H1 (cell line): ENCODE data around the gene PNRC2.

ENCODE experiments used
- CBX5 ChIP-seq: fragments of 300-800, 300-1000 bp; sonication (generic); IDR thresholded peaks from 2 replicates; pipeline ENCODE4 v1.7.1; 2016; ENCODE audit warnings: antibody characterized with exemption, low read length, low read depth
- CREB1 ChIP-seq: IDR thresholded peaks from 2 replicates; pipeline ENCODE4 v1.6.1; 2012; ENCODE audit warnings: inconsistent platforms
- EP300 ChIP-seq, 2 experiments: IDR thresholded peaks; 1 replicate in 1 of 2; 2 replicates in 1 of 2; pipeline ENCODE4 v1.6.1; 2011 to 2012; ENCODE audit warnings: low read depth in 2 of 2, low read length in 2 of 2, mild to moderate bottlenecking in 2 of 2, borderline replicate concordance in 1 of 2, inconsistent platforms in 1 of 2, moderate library complexity in 1 of 2
- EZH2 ChIP-seq: fragments of 200-600 bp; sonication (generic); IDR thresholded peaks from 2 replicates; pipeline ENCODE4 v1.7.1; 2012; ENCODE audit warnings: low read depth, mild to moderate bottlenecking, moderate library complexity, low read length, inconsistent platforms; ENCODE audit not compliant: severe bottlenecking
- JUN ChIP-seq: IDR thresholded peaks from 2 replicates; pipeline ENCODE4 v1.6.1; 2011; ENCODE audit warnings: low read depth, mild to moderate bottlenecking, improper control_type of control experiment, low read length
- JUND ChIP-seq: IDR thresholded peaks from 2 replicates; pipeline ENCODE4 v1.6.1; 2011; ENCODE audit warnings: mild to moderate bottlenecking, improper control_type of control experiment, low read length
- POLR2A ChIP-seq, 2 experiments: IDR thresholded peaks; 1 replicate in 1 of 2; 2 replicates in 1 of 2; pipeline ENCODE4 v1.6.1; 2011; ENCODE audit warnings: low read depth in 2 of 2, low read length in 2 of 2, mild to moderate bottlenecking in 2 of 2; ENCODE audit errors: control extremely low read depth in 1 of 2
- POLR2AphosphoS5 ChIP-seq: IDR thresholded peaks from 2 replicates; pipeline ENCODE4 v1.6.1; 2011; ENCODE audit warnings: low read depth, low read length
- SAP30 ChIP-seq: fragments of 300-600 bp; sonication (generic); IDR thresholded peaks from 2 replicates; pipeline ENCODE4 v1.7.1; 2012; ENCODE audit warnings: low read length, moderate library complexity, mild to moderate bottlenecking, inconsistent platforms; ENCODE audit not compliant: insufficient read depth, insufficient replicate concordance
- SRF ChIP-seq: IDR thresholded peaks from 2 replicates; pipeline ENCODE4 v1.6.1; 2011; ENCODE audit warnings: mild to moderate bottlenecking, low read depth, low read length, moderate library complexity
- TAF1 ChIP-seq: IDR thresholded peaks from 2 replicates; pipeline ENCODE4 v1.6.1; 2011; ENCODE audit warnings: mild to moderate bottlenecking, low read depth, low read length
- ZNF274 ChIP-seq: IDR thresholded peaks from 2 replicates; pipeline ENCODE4 v1.7.0; 2012; ENCODE audit warnings: low read length, borderline replicate concordance; ENCODE audit errors: extremely low read depth
- TF ChIP-seq, protein P1 (sequence below), 3 experiments: IDR thresholded peaks; 1 replicate in 2 of 3; 2 replicates in 1 of 3; pipeline versions ENCODE4 v1.5.1 to v1.6.1; 2011; ENCODE audit warnings: low read length in 3 of 3, mild to moderate bottlenecking in 3 of 3, inconsistent platforms in 2 of 3, low read depth in 1 of 3, moderate library complexity in 1 of 3; ENCODE audit not compliant: insufficient read depth in 1 of 3; ENCODE audit errors: control extremely low read depth in 1 of 3
- TF ChIP-seq, protein P2 (sequence below): IDR thresholded peaks from 2 replicates; pipeline ENCODE4 v1.6.1; 2011; ENCODE audit warnings: low read depth, mild to moderate bottlenecking, low read length; ENCODE audit not compliant: insufficient read depth

GRCh38 chr1:23977187-23977853, 17.7 kb downstream of the PNRC2 start:
- TF ChIP-seq EZH2 (no peak), POLR2AphosphoS5 (peak; percentile 38), EP300 (IDR thresholded peaks at IDR 0.05; ENCODE audit: borderline replicate concordance in 1 of 2, low read depth in 2 of 2, low read length in 2 of 2) (no peak), JUND (no peak), SAP30 (no peak), SRF (no peak), CBX5 (no peak), POLR2A (IDR thresholded peaks at IDR 0.05; ENCODE audit: control extremely low read depth in 1 of 2, low read depth in 2 of 2, low read length in 2 of 2) (no peak; a peak in 2 of 3 replicates), TAF1 (no peak), JUN (no peak), CREB1 (no peak), ZNF274 (no peak)
- TF ChIP-seq, protein P1, sequence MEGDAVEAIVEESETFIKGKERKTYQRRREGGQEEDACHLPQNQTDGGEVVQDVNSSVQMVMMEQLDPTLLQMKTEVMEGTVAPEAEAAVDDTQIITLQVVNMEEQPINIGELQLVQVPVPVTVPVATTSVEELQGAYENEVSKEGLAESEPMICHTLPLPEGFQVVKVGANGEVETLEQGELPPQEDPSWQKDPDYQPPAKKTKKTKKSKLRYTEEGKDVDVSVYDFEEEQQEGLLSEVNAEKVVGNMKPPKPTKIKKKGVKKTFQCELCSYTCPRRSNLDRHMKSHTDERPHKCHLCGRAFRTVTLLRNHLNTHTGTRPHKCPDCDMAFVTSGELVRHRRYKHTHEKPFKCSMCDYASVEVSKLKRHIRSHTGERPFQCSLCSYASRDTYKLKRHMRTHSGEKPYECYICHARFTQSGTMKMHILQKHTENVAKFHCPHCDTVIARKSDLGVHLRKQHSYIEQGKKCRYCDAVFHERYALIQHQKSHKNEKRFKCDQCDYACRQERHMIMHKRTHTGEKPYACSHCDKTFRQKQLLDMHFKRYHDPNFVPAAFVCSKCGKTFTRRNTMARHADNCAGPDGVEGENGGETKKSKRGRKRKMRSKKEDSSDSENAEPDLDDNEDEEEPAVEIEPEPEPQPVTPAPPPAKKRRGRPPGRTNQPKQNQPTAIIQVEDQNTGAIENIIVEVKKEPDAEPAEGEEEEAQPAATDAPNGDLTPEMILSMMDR (IDR thresholded peaks at IDR 0.05; ENCODE audit: control extremely low read depth in 1 of 3, insufficient read depth in 1 of 3, low read depth in 1 of 3, low read length in 3 of 3) = no peak
- TF ChIP-seq, protein P2, sequence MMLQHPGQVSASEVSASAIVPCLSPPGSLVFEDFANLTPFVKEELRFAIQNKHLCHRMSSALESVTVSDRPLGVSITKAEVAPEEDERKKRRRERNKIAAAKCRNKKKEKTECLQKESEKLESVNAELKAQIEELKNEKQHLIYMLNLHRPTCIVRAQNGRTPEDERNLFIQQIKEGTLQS = no peak
